Fibroblast of the aortic adventitia (primary cell): Measurements from ENCODE around the gene ASIC1. TPM values are rescaled to one million over a fixed set of nuclear protein-coding genes. Genes with fewer than 3 reads are reported as not detected.

Experiments used
- DNase-seq: peaks from one replicate; pipeline ENCODE4 v3.0.0-alpha.2; 2010; ENCODE audit warnings: low read depth
- H3K4me3 ChIP-seq: 2 replicates; pipeline ENCODE4 v1.5.1; 2011; ENCODE audit warnings: low read depth, mild to moderate bottlenecking, control low read depth, low read length, moderate library complexity
- total RNA-seq: library from RNA; depleted of rRNA; stranded (reverse); fragments of >200 nt; gene quantifications from 2 replicates; pipeline ENCODE4 v1.2.3, GENCODE V29; 2012; ENCODE audit warnings: low replicate concordance
- TF ChIP-seq, protein P1 (sequence below): IDR thresholded peaks from 2 replicates; pipeline ENCODE4 v1.5.1; 2011; ENCODE audit warnings: mild to moderate bottlenecking, low read length, control low read depth, inconsistent platforms; ENCODE audit not compliant: insufficient read depth

ASIC1 gene
- total RNA-seq, 1 donor: 4.9 TPM

DNA sequence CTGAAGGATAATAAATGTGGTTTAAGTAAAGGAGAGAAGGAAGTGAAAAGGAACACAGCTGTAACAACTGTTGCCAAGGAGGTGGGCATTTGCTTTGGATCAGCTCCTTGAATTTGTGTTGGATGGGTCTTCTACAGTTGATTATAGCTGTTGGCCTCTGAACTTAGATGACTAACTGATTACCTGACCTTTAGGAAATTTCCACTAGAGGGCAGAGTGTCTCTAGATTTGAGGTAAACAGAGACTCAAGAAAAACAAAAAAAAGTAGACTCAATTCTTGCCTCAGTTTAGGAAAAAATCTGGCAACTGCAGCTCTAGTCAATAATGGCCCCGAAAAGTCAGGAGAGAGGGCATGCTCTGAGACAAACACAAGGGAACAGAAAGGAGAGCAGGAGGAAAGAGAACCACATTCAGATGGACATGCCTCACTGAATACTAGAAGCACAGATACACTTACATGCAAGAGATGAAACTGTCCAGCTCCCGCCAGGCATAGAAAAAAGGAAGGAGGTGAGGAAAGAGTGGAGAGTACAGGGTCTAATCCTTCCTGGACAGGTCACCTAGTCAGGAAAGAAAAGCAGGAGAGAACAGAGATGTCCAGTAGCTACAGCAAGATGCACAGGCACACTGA, 75.2 kb downstream of the ASIC1 start:
- TF ChIP-seq, protein P1, sequence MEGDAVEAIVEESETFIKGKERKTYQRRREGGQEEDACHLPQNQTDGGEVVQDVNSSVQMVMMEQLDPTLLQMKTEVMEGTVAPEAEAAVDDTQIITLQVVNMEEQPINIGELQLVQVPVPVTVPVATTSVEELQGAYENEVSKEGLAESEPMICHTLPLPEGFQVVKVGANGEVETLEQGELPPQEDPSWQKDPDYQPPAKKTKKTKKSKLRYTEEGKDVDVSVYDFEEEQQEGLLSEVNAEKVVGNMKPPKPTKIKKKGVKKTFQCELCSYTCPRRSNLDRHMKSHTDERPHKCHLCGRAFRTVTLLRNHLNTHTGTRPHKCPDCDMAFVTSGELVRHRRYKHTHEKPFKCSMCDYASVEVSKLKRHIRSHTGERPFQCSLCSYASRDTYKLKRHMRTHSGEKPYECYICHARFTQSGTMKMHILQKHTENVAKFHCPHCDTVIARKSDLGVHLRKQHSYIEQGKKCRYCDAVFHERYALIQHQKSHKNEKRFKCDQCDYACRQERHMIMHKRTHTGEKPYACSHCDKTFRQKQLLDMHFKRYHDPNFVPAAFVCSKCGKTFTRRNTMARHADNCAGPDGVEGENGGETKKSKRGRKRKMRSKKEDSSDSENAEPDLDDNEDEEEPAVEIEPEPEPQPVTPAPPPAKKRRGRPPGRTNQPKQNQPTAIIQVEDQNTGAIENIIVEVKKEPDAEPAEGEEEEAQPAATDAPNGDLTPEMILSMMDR: peak; percentile 56
- no peak overlapping the region for H3K4me3 ChIP-seq
- peak; percentile 78 for DNase-seq

Other genes with a start within 250 kb of the ASIC1 start
- gene NCKAP5L, start 229.2 kb upstream of the ASIC1 start, total RNA-seq: 21.6 and 27.9 TPM in 2 replicates
- 0.82 and 4.5 TPM in 2 replicates for gene BCDIN3D, start 214.5 kb upstream of the ASIC1 start, total RNA-seq
- 12.9 and 13.8 TPM in 2 replicates for gene FAIM2, start 153.7 kb upstream of the ASIC1 start, total RNA-seq
- not detected in 2 replicates for gene AQP2, start 106.9 kb upstream of the ASIC1 start, total RNA-seq
- gene AQP5, start 95.7 kb upstream of the ASIC1 start, total RNA-seq: 0.72 and 2.4 TPM in 2 replicates
- gene AQP6, start 84.6 kb upstream of the ASIC1 start, total RNA-seq: 0.09 TPM in 1 of 2 replicates, not detected in the other
- gene RACGAP1, start 32.1 kb upstream of the ASIC1 start, total RNA-seq: 18.6 and 88.1 TPM in 2 replicates
- 33.4 and 49.0 TPM in 2 replicates for gene SMARCD1, start 27.7 kb downstream of the ASIC1 start, total RNA-seq
- gene GPD1, start 46.4 kb downstream of the ASIC1 start, total RNA-seq: 0.36 TPM in 1 of 2 replicates, not detected in the other
- 12.5 and 36.4 TPM in 2 replicates for gene COX14, start 54.6 kb downstream of the ASIC1 start, total RNA-seq
- gene CERS5, start 109.8 kb downstream of the ASIC1 start, total RNA-seq: 20.0 and 32.7 TPM in 2 replicates
- 156 and 229 TPM in 2 replicates for gene LIMA1, start 225.9 kb downstream of the ASIC1 start, total RNA-seq